Breast epithelium (tissue), 3 donors: ENCODE measurements around the gene SLC18B1.

Source experiments
- CTCF ChIP-seq, 3 donors: fragments of 450-650 bp; IDR thresholded peaks; one replicate each; pipeline ENCODE4 v1.5.1; 2016 to 2017; ENCODE audit warnings: antibody characterized with exemption in 3 of 3, mild to moderate bottlenecking in 3 of 3, moderate library complexity in 3 of 3
- POLR2A ChIP-seq: fragments of 450-650 bp; IDR thresholded peaks from one replicate; pipeline ENCODE4 v1.6.1; 2016; ENCODE audit warnings: antibody characterized with exemption, mild to moderate bottlenecking, moderate library complexity
- POLR2AphosphoS5 ChIP-seq, 3 donors: sonication (generic); formaldehyde crosslinking; IDR thresholded peaks; one replicate each; pipeline ENCODE4 v1.6.1; 2017; ENCODE audit warnings: antibody characterized with exemption in 3 of 3

GRCh38 chr6:132818404-132819359 lies 20.2 kb upstream of the SLC18B1 start:
- TF ChIP-seq POLR2A (no peak), POLR2AphosphoS5 (IDR thresholded peaks at IDR 0.05) (no peak), CTCF (IDR thresholded peaks at IDR 0.05) (no peak)
